Dedifferentiated amniotic fluid mesenchymal stem cell (primary cell): Measurements from ENCODE around the gene KRTAP10-7.
"Not testable (repeated sequence)": the region's sequence is repeated elsewhere in the genome, so short reads cannot be mapped to it uniquely, and the experiment has no call there.

Experiments used
- DNase-seq: peaks from one replicate; pipeline ENCODE4 v3.0.0-alpha.2; 2016; ENCODE audit errors: extremely low spot score

Gene KRTAP10-7

DNA sequence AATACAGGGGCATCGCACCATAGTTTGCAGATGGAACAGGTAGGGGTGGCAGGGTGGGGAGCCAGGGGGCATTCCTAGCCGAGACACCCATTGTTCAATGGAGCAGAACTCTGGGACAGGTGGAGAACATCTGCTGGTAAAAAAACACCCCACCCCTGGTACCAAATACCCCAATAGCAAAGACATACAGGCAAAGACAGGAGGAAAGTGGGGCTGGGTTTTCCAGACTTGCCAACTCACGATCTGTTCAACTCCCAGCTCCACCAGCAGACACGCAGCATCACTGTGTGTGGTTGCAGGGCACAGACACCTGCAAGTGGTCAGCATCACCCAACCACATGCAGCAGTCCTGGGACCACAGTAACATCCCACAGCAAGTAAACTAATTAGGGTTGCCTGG lies 11.2 kb downstream of the KRTAP10-7 start:
- DNase-seq, result no peak

GRCh38 chr21:44612029-44612486 lies 11.7 kb downstream of the KRTAP10-7 start, which contains the start of gene KRTAP10-8:
Gene KRTAP10-8 (plus strand): TSS chr21:44612079. CDS start chr21:44612101, 22 bp downstream.
- DNase-seq, result no peak

- DNase-seq, result no peak
Measured at GRCh38 chr21:44612669-44613229, 12.4 kb downstream of the KRTAP10-7 start.

DNA sequence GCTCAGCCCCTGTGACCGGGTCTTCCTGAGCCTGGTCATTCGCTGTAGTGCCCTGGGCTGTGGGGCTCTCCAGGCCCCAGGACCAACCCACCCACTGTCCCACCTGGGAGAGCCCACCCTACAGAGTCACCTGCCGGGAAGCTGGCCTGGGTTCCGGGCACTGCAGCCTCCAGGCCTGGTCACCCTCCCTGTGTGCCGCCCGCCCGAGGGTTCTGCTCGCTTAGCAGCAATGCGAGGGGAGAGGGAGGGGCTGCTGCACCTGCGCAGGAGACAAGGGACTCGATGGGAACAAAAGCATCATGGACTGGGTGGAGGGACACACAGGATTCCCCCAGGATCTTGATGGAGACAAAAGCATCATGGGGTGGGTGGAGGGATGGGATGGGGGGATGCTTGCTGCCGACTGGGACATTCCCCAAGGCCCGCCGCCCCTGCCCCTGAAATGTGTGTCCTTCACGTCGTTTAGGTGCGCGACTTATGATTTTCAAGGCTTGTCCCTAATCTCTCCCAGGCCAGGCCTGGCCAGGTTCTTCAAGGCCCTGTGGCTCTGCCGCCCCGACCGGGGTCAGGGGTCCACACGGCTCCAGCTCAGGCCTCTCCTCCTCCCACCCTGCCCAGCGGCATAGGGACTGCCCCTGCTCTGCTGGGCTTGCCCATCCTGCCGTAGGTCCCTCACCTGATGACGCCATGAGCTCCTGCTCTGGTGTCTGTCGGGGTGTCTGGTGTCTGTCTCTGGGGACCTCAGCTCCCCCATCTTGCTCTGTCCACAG lies 13.2 kb downstream of the KRTAP10-7 start:
- no peak for DNase-seq

- DNase-seq, result no peak
Measured at GRCh38 chr21:44614161-44614631, 13.8 kb downstream of the KRTAP10-7 start.

- no peak for DNase-seq
Measured at GRCh38 chr21:44614961-44615391, 14.6 kb downstream of the KRTAP10-7 start.

- DNase-seq, result no peak
Measured at GRCh38 chr21:44615466-44615865, 15.1 kb downstream of the KRTAP10-7 start.

DNA sequence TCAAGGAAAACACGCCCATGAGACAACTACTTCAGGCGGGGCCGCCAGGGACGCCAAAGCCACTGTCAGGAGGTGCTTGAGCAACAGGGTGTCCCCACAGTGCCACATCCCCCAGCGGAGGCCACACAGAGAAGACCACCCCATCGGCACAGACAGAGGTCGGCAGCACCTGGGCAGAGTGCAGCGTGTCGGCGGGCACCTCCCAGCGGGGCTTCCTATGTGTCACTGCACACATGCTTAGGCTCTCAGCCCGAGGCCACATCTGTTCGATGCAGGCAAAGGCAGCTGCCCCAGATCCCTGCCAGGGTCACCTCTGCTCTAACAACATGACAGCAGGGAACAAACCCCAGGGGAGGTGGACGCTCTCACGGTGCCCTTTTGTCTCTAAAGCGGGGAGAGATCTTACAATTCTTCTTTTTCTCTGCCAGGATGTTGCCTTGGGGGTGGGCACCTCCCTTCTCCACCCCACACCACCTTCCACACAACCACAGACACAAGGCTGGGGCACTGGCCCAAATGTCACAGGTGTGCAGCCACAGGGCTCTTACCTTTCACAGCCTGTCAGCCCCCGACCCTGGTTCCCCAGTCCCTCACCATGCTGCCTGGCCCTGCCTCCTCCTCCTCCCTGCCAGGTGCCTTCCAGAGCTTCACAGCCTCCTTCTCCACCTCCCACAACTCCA lies 15.7 kb downstream of the KRTAP10-7 start:
- no peak for DNase-seq

DNA sequence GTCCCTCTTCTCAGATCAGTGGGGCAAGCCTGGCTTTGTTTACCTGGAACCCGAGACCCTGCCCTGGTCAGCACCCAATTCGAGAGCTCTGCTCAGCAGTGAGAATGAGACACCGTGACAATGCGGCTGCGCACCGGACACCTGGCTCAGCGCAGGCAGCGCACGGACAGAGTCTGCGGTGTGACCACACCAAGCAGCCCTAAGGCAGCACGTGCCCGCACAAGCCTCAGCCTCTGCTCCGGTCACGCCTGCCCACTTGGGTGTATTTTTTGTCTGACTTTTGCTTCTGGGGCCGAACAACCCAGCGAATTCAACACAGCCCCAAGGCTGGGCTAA lies 16.2 kb downstream of the KRTAP10-7 start:
- no peak for DNase-seq

- no peak for DNase-seq
Measured at GRCh38 chr21:44617071-44617501, 16.7 kb downstream of the KRTAP10-7 start.

DNA sequence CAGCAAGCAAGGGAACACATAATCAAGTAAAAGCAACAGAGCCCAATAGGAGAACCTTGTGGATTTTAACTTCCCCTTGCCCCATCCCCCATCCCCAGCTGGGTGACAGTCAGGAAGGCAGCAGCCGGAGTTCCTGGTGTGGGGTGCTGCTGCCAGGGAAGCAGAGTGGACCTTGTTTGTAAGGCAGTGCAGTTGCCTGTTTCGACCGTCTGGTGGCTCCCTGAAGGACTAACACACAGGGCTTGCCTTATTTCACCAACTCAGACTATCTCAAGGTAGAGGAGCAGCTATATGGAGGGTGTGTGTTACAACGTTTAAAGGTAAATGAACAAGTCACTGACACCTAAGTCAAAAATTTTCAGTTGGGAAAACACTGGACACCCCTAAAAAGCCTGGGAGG lies 18.1 kb downstream of the KRTAP10-7 start:
- no peak for DNase-seq

GRCh38 chr21:44618909-44619308 lies 18.5 kb downstream of the KRTAP10-7 start:
- no peak for DNase-seq

GRCh38 chr21:44619886-44620285 lies 19.5 kb downstream of the KRTAP10-7 start:
- DNase-seq, result no peak

- DNase-seq, result no peak
Measured at GRCh38 chr21:44623575-44623974, 23.2 kb downstream of the KRTAP10-7 start.

DNA sequence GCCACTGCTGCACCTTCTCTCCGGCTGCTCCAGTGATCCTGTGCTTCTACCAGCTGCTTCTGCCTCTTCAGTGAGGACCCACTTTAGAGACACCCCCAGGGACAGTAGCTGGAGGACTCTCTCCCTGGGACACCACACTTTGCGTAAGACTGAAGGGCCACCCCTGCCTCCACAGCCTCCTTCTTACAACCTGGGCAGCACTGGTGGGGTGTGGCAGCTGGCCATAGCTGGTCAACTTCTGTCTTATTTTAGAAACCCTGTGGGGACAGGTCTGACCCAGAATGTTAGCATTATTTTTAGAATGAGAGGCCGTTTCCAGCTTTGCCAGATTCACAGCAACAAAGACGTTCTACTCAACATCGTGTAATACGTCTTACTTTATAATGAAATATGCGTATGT lies 25.4 kb downstream of the KRTAP10-7 start:
- no peak for DNase-seq

DNA sequence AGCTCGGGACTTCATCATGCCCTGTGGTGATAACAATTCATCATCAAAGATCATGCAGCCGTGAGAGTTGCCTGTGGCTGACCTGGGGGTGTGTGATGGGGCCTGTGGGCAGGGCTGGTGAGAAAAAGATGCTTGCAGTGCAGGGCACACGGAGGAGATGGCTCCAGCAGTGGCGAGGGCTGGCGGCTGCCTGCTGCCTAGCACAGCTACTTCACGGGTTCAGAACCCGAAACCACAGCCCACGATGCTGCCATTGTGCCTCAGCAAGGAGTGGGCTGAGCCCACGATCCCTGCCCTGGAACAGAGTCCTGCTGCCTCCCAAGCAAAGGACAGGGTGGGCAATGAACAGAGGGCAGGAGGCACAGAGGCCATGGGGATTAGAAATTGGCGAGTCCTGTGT lies 25.9 kb downstream of the KRTAP10-7 start:
- no peak for DNase-seq

GRCh38 chr21:44626673-44627143 lies 26.3 kb downstream of the KRTAP10-7 start, which contains the start of gene KRTAP10-9:
Gene KRTAP10-9 (plus strand): TSS chr21:44627093. CDS start chr21:44627172, 79 bp downstream.
- DNase-seq, result no peak

- not testable (repeated sequence) for DNase-seq
Measured at GRCh38 chr21:44627181-44627822, 26.9 kb downstream of the KRTAP10-7 start.

DNA sequence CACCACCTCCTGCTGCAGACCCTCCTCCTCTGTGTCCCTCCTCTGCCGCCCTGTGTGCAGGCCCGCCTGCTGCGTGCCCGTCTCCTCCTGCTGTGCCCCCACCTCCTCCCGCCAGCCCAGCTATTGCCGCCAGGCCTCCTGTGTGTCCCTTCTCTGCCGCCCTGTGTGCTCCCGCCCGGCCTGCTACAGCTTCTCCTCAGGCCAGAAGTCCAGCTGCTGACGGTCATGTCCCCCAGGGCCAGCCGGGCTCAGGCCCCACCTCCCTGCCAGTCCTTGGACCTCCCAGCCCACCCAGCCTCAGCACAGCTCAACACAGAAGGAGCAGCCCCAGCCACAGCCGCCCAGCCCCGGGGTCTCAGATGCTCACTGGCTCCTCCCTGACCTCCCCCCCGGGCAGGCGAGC lies 27.4 kb downstream of the KRTAP10-7 start:
- DNase-seq, result not testable (repeated sequence)

GRCh38 chr21:44628707-44629391 lies 28.5 kb downstream of the KRTAP10-7 start:
- no peak for DNase-seq

DNA sequence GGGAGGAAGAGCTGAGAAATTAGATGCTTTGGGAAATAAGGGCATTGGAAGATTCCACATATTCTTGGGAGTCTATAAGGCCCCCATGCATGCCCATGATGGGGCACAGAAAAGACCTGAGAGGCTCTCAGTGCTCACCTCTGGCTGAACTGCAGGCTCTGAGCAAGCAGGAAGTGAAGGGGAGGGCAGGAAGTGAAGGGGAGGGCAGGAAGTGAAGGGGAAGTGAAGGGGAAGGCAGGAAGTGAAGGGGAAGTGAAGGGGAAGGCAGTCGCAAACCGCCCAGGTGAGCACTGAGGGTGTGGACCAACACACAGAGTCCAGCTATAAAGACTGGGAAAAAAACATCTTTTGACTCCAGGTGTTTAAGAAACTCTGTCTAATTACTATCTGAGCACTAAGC lies 30.0 kb downstream of the KRTAP10-7 start:
- DNase-seq, result no peak
